Measurements from ENCODE around the gene NLRP1. TPM values are rescaled to one million over a fixed set of nuclear protein-coding genes. Genes with fewer than 3 reads are reported as not detected.

Gene NLRP1
- total and polyA plus RNA-seq, 10 of the 15 experiments (the other 5 are each of a cell fraction or from before 2014, with no cell fraction given): 2.8 to 21.8 (median 11.9) TPM

DNA sequence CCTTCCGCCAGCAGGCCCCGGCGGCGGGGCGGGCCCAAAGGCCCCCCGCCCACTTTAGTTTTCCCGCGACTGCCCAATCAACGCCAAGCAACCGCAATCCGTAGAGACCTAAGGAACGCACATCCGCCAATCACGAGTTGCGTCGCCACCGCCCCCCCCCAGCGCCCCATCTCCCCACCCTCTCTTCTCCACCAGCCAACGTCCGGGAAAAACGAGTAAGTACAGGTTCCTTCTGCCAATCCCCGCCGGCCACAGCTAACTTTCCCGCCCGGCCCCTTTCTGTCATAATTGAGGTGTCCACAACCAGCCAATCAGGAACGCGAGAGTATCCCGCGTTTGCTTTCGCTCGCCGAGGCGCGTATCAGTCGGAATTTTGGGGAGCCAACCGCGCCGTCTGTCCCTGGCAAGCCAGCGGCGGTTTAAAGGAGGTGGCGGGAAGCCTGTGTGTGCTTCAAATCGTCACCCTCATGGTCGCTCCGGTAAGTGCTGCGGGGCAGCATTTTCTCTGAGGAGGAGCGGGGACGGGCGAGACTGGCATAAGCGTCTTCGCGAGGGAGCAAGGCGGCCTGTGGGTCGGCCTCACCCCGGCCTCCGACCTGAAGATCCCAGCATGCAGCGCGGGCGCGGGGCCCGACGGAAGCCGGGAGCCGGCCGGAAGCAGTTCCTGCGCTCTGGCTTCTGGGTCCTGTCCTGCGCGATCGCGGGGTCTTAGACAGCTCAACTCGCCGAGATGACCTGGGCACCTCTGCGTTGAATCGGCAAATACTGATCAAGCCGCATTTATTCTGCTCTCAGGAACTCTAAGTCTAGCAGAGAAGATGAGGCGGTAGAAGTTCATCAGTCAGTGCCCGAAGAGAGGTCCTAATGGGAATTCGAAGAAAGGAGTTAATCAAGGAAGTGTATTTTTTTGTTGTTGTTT lies 97.8 kb downstream of the NLRP1 start, which contains the start of gene MIS12 (continued):
- TF ChIP-seq EZH2 (IDR thresholded peaks at IDR 0.05; ENCODE audit: borderline replicate concordance, control insufficient read depth, low read depth, low read length) (no peak), CBFB (IDR thresholded peaks at IDR 0.05; ENCODE audit: low read depth) (peak; percentile 87), MEF2B (IDR thresholded peaks at IDR 0.05; ENCODE audit: partially characterized antibody, poor library complexity, severe bottlenecking) (no peak), CEBPZ (IDR thresholded peaks at IDR 0.05; ENCODE audit: low read depth, low read length) (no peak; the same call in 1 of the 2 replicates), ASH2L (IDR thresholded peaks at IDR 0.05; ENCODE audit: borderline replicate concordance, low read depth) (peak; percentile 85; the same call in 1 of the 2 replicates), KLF5 (IDR thresholded peaks at IDR 0.05; ENCODE audit: partially characterized antibody) (peak; percentile 89), IKZF1 (conservative IDR thresholded peaks at IDR 0.05) (peak; percentile 82), KDM1A (IDR thresholded peaks at IDR 0.05; ENCODE audit: borderline replicate concordance) (no peak), PBX3 (IDR thresholded peaks at IDR 0.05; ENCODE audit: insufficient replicate concordance, low read depth, low read length) (peak; percentile 70), TARDBP (IDR thresholded peaks at IDR 0.05; ENCODE audit: borderline replicate concordance) (peak; percentile 42; the same call in 1 of the 2 replicates), ZBTB4 (CRISPR knock-in tag; IDR thresholded peaks at IDR 0.05) (no peak), JUNB (IDR thresholded peaks at IDR 0.05) (no peak), SMAD1 (IDR thresholded peaks at IDR 0.05; ENCODE audit: low read depth, partially characterized antibody) (no peak), MTA2 (IDR thresholded peaks at IDR 0.05; ENCODE audit: low read depth) (no peak), NR2F1 (conservative IDR thresholded peaks at IDR 0.05) (peak; percentile 81; the same call in 1 of the 2 replicates), JUND (IDR thresholded peaks at IDR 0.05; ENCODE audit: low read depth, low read length) (no peak)
- TF ChIP-seq, protein P1, sequence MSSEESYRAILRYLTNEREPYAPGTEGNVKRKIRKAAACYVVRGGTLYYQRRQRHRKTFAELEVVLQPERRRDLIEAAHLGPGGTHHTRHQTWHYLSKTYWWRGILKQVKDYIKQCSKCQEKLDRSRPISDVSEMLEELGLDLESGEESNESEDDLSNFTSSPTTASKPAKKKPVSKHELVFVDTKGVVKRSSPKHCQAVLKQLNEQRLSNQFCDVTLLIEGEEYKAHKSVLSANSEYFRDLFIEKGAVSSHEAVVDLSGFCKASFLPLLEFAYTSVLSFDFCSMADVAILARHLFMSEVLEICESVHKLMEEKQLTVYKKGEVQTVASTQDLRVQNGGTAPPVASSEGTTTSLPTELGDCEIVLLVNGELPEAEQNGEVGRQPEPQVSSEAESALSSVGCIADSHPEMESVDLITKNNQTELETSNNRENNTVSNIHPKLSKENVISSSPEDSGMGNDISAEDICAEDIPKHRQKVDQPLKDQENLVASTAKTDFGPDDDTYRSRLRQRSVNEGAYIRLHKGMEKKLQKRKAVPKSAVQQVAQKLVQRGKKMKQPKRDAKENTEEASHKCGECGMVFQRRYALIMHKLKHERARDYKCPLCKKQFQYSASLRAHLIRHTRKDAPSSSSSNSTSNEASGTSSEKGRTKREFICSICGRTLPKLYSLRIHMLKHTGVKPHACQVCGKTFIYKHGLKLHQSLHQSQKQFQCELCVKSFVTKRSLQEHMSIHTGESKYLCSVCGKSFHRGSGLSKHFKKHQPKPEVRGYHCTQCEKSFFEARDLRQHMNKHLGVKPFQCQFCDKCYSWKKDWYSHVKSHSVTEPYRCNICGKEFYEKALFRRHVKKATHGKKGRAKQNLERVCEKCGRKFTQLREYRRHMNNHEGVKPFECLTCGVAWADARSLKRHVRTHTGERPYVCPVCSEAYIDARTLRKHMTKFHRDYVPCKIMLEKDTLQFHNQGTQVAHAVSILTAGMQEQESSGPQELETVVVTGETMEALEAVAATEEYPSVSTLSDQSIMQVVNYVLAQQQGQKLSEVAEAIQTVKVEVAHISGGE (CRISPR knock-in tag; IDR thresholded peaks at IDR 0.05): peak; percentile 37
